Left lung (tissue), 10 donors: ENCODE data around the gene NAA10. TPM values are rescaled to one million over a fixed set of nuclear protein-coding genes. Genes with fewer than 3 reads are reported as not detected.

Source experiments
- ATAC-seq: fragments of 200-7000 bp; cut with Tn5 transposase; one replicate; pipeline ENCODE4 v1.9.1; 2020; ENCODE audit warnings: moderate library complexity
- DNase-seq, 4 donors: peaks; one replicate each; pipeline ENCODE4 v3.0.0-alpha.2; 2013 to 2020
- H3K27ac ChIP-seq, 2 donors: fragments of 200-600 bp; sonication (generic) in 1 of 2; one replicate each; pipeline versions ENCODE4 v1.5.0 to v1.8.0; 2020 to 2021
- H3K27me3 ChIP-seq, 2 donors: fragments of 200-600 bp; sonication (generic) in 1 of 2; one replicate each; pipeline versions ENCODE4 v1.5.0 to v1.8.0; 2020 to 2021
- H3K36me3 ChIP-seq, 2 donors: fragments of 200-600 bp; sonication (generic) in 1 of 2; one replicate each; pipeline versions ENCODE4 v1.5.0 to v1.8.0; 2020 to 2021
- H3K4me1 ChIP-seq, 2 donors: fragments of 200-600 bp; one replicate each; pipeline ENCODE4 v1.8.0; 2021
- H3K4me3 ChIP-seq, 2 donors: fragments of 200-600 bp; sonication (generic) in 1 of 2; one replicate each; pipeline versions ENCODE4 v1.5.0 to v1.8.0; 2020 to 2021; ENCODE audit warnings: mild to moderate bottlenecking in 1 of 2
- H3K9me3 ChIP-seq, 2 donors: fragments of 200-600 bp; sonication (generic) in 1 of 2; one replicate each; pipeline versions ENCODE4 v1.5.0 to v1.8.0; 2020 to 2021
- CTCF ChIP-seq, 2 donors: fragments of 200-600 bp; sonication (generic) in 1 of 2; IDR thresholded peaks; one replicate each; pipeline versions ENCODE4 v1.5.0 to v1.8.0; 2021; ENCODE audit warnings: antibody characterized with exemption in 2 of 2
- intact Hi-C, 2 donors: fragments of 100-400 bp; cut with DNase I; formaldehyde crosslinking; loops; one replicate each; pipeline versions ENCODE4 v1.11.2 to v1.14.2; 2022
- polyA plus RNA-seq, 6 donors: library from polyadenylated mRNA; unstranded; fragments of 120-200 nt; gene quantifications; one replicate each; pipeline ENCODE4 v1.2.1, GENCODE V29; 2013; ENCODE audit not compliant: insufficient read length in 6 of 6
- total RNA-seq, 2 donors: library from RNA; stranded (reverse); fragmentation: NEBNext Ultra II Directional; extraction: Animal tissue kit (Norgen Biotek cat#: 25700); gene quantifications; one replicate each; pipeline ENCODE4 v1.2.1, GENCODE V29; 2021
- donor health status: DM: no; HTN: yes; CAD: no.
- donor health status: DM: no; HTN: no; CAD: no.

The NAA10 gene
- total and polyA plus RNA-seq, 8 donors = 49.0 to 105 (median 57.5) TPM

- intact Hi-C loops = no loop called here
- ATAC-seq (no peak), DNase-seq (no peak)
- peak overlapping the region in 1 of 2 donors; percentile 16 for H3K4me3 ChIP-seq
- no peaks in the 10 kb centered on the region for H3K27me3 ChIP-seq
- peak overlapping the region; percentile 59 to 97 for H3K27ac ChIP-seq
- peaks cover 4 to 33% of the 10 kb centered on the region in 2 donors for H3K4me1 ChIP-seq
- H3K36me3 ChIP-seq = peaks cover 0 to 30% of the 10 kb centered on the region in 2 donors
- no peak for TF ChIP-seq CTCF (IDR thresholded peaks at IDR 0.05)
- no peaks in the 10 kb centered on the region for H3K9me3 ChIP-seq
Observed at GRCh38 chrX:153928846-153929245, 6.0 kb downstream of the NAA10 start.

GRCh38 chrX:153927922-153928760 is 6.7 kb downstream of the NAA10 start:
- peak overlapping the region; percentile 96 to 97 for H3K27ac ChIP-seq
- intact Hi-C loops = no loop called here
- H3K9me3 ChIP-seq = no peaks in the 10 kb centered on the region
- peaks cover 1 to 33% of the 10 kb centered on the region in 2 donors for H3K4me1 ChIP-seq
- DNase-seq (peak; percentile 89 to 98 (median 97)), ATAC-seq (peak; percentile 92)
- no peak for TF ChIP-seq CTCF (IDR thresholded peaks at IDR 0.05)
- H3K36me3 ChIP-seq = peaks cover 0 to 30% of the 10 kb centered on the region in 2 donors
- H3K27me3 ChIP-seq = no peaks in the 10 kb centered on the region
- H3K4me3 ChIP-seq = peak overlapping the region; percentile 35 to 57

- peak overlapping the region; percentile 96 to 97 for H3K27ac ChIP-seq
- intact Hi-C loops = no loop called here
- H3K4me1 ChIP-seq = peaks cover 4 to 33% of the 10 kb centered on the region in 2 donors
- no peaks in the 10 kb centered on the region for H3K27me3 ChIP-seq
- H3K9me3 ChIP-seq = no peaks in the 10 kb centered on the region
- no peak for TF ChIP-seq CTCF (IDR thresholded peaks at IDR 0.05)
- H3K4me3 ChIP-seq = peak overlapping the region; percentile 35 to 57
- H3K36me3 ChIP-seq = peaks cover 0 to 28% of the 10 kb centered on the region in 2 donors
- ATAC-seq = peak; percentile 12
- no peak for DNase-seq
Observed at GRCh38 chrX:153927672-153927921, 7.2 kb downstream of the NAA10 start.

- peak overlapping the region; percentile 35 to 57 for H3K4me3 ChIP-seq
- peaks cover 4 to 38% of the 10 kb centered on the region in 2 donors for H3K4me1 ChIP-seq
- DNase-seq = peak; percentile 17 to 86 (median 64)
- peaks cover 0 to 22% of the 10 kb centered on the region in 2 donors for H3K36me3 ChIP-seq
- H3K27ac ChIP-seq = peak overlapping the region; percentile 96 to 97
- no peaks in the 10 kb centered on the region for H3K9me3 ChIP-seq
- peak; percentile 8 for ATAC-seq
- intact Hi-C loops = no loop called here
- TF ChIP-seq CTCF (IDR thresholded peaks at IDR 0.05) = no peak
- no peaks in the 10 kb centered on the region for H3K27me3 ChIP-seq
Observed at GRCh38 chrX:153926858-153927671, 7.8 kb downstream of the NAA10 start.

- TF ChIP-seq CTCF (IDR thresholded peaks at IDR 0.05) = no peak
- no peaks in the 10 kb centered on the region for H3K9me3 ChIP-seq
- no peaks in the 10 kb centered on the region for H3K27me3 ChIP-seq
- H3K4me1 ChIP-seq = peaks cover 4 to 43% of the 10 kb centered on the region in 2 donors
- H3K36me3 ChIP-seq = peaks cover 0 to 17% of the 10 kb centered on the region in 2 donors
- intact Hi-C loops = no loop called here
- peak overlapping the region; percentile 96 to 97 for H3K27ac ChIP-seq
- ATAC-seq (no peak), DNase-seq (no peak)
- peak overlapping the region in 1 of 2 donors; percentile 57 for H3K4me3 ChIP-seq
Observed at GRCh38 chrX:153926552-153926857, 8.3 kb downstream of the NAA10 start.
